B cell (primary cell): ENCODE measurements around the gene SH3BGR. TPM values are rescaled to one million over a fixed set of nuclear protein-coding genes. Genes with fewer than 3 reads are reported as not detected.

Experiments used
- ATAC-seq: fragments of 200-7000 bp; cut with Tn5 transposase; one replicate; pipeline ENCODE4 v1.10.0; 2021; ENCODE audit warnings: low read depth, mild to moderate bottlenecking, moderate number of reproducible peaks, moderate library complexity
- CTCF ChIA-PET: fragments of 350-600 bp; sonication (Branson Sonifier 250); formaldehyde crosslinking; loops from one replicate; lab custom pipeline; 2021; ENCODE audit warnings: antibody characterized with exemption, inconsistent platforms; lab: Charles Lee
- POLR2A ChIA-PET: fragments of 350-600 bp; sonication (Branson Sonifier 250); formaldehyde crosslinking; loops from one replicate; lab custom pipeline; 2021; ENCODE audit warnings: antibody characterized with exemption; lab: Charles Lee
- DNase-seq: peaks from one replicate; pipeline ENCODE4 v3.0.0; 2013
- H2AFZ ChIP-seq: 2 replicates; pipeline ENCODE4 v1.6.1; 2012; ENCODE audit warnings: mild to moderate bottlenecking, low read depth, low read length; ENCODE audit not compliant: insufficient read depth, poor library complexity, severe bottlenecking
- H3K27ac ChIP-seq, 2 donors: 1 replicate in 1 of 2; 2 replicates in 1 of 2; pipeline ENCODE4 v1.5.1; 2012 to 2013; ENCODE audit warnings: low read length in 2 of 2, mild to moderate bottlenecking in 2 of 2, moderate library complexity in 1 of 2
- H3K27me3 ChIP-seq, 4 experiments: fragments of 200-600 bp in 1 of 4; sonication (generic) in 1 of 4; replicated peaks in 1 of 4; 1 replicate in 2 of 4; 2 replicates in 2 of 4; pipeline versions ENCODE4 v1.6.1 to v1.7.0; 2013 to 2016; ENCODE audit warnings: low read length in 3 of 4, mild to moderate bottlenecking in 2 of 4, mixed read lengths in 1 of 4, moderate library complexity in 1 of 4; ENCODE audit not compliant: insufficient read depth in 4 of 4, control insufficient read depth in 3 of 4; ENCODE audit errors: control extremely low read depth in 1 of 4
- H3K36me3 ChIP-seq, 2 experiments: replicated peaks in 1 of 2; 1 replicate in 1 of 2; 2 replicates in 1 of 2; pipeline versions ENCODE4 v1.6.1 to v1.7.1; 2013; ENCODE audit warnings: low read length in 1 of 2; ENCODE audit not compliant: insufficient read depth in 2 of 2, control insufficient read depth in 1 of 2; ENCODE audit errors: control extremely low read depth in 1 of 2, extremely low read depth in 1 of 2
- H3K4me1 ChIP-seq, 2 donors: fragments of 200-600 bp in 1 of 2; sonication (generic) in 1 of 2; 1 replicate in 1 of 2; 2 replicates in 1 of 2; pipeline versions ENCODE4 v1.5.1 to v1.6.1; 2013 to 2017; ENCODE audit warnings: low read length in 2 of 2; ENCODE audit not compliant: control insufficient read depth in 2 of 2, insufficient read depth in 2 of 2
- H3K4me2 ChIP-seq: replicated peaks from 2 replicates; pipeline ENCODE3; 2012; ENCODE audit warnings: mild to moderate bottlenecking, low read depth, low read length; ENCODE audit not compliant: poor library complexity, severe bottlenecking
- H3K4me3 ChIP-seq, 5 experiments: fragments of 200-600 bp in 1 of 5; sonication (generic) in 1 of 5; 1 replicate in 3 of 5; 2 replicates in 2 of 5; pipeline versions ENCODE4 v1.5.1 to v1.7.0; 2011 to 2016; ENCODE audit warnings: low read length in 4 of 5, mild to moderate bottlenecking in 4 of 5, low read depth in 2 of 5, control low read depth in 1 of 5, moderate library complexity in 1 of 5; ENCODE audit not compliant: insufficient read depth in 1 of 5; ENCODE audit errors: control extremely low read depth in 1 of 5, extremely low read depth in 1 of 5
- H3K79me2 ChIP-seq: fragments of 200-600 bp; sonication (generic); one replicate; pipeline ENCODE4 v1.6.0; 2016; ENCODE audit warnings: low read length; ENCODE audit not compliant: control insufficient read depth, insufficient read depth
- H3K9ac ChIP-seq: fragments of 200-600 bp; sonication (generic); 2 replicates; pipeline ENCODE4 v1.6.1; 2017; ENCODE audit warnings: mild to moderate bottlenecking, low read length, moderate library complexity
- H3K9me3 ChIP-seq, 3 donors: one replicate each; pipeline versions ENCODE4 v1.6.1 to v1.7.1; 2013; ENCODE audit warnings: low read length in 2 of 3; ENCODE audit not compliant: control insufficient read depth in 2 of 3, insufficient read depth in 1 of 3; ENCODE audit errors: control extremely low read depth in 1 of 3
- H4K20me1 ChIP-seq: 2 replicates; pipeline ENCODE4 v1.6.0; 2012; ENCODE audit warnings: mild to moderate bottlenecking, low read length; ENCODE audit not compliant: insufficient read depth, control insufficient read depth, poor library complexity, severe bottlenecking
- H3K27ac Mint-ChIP-seq: one replicate; pipeline ENCODE4 v1.8.0; 2021; ENCODE audit warnings: mixed read lengths
- H3K27me3 Mint-ChIP-seq: one replicate; pipeline ENCODE4 v1.8.0; 2021; ENCODE audit warnings: mixed read lengths
- H3K4me1 Mint-ChIP-seq: one replicate; pipeline ENCODE4 v1.8.0; 2021; ENCODE audit warnings: mixed read lengths
- H3K4me3 Mint-ChIP-seq: one replicate; pipeline ENCODE4 v1.8.0; 2021; ENCODE audit warnings: mixed read lengths
- H3K9me3 Mint-ChIP-seq: one replicate; pipeline ENCODE4 v1.8.0; 2022; ENCODE audit warnings: mixed read lengths; ENCODE audit not compliant: insufficient read depth
- CTCF ChIP-seq: fragments of 200-600 bp; IDR thresholded peaks from one replicate; pipeline ENCODE4 v1.8.0; 2022; ENCODE audit warnings: antibody characterized with exemption, mild to moderate bottlenecking
- EZH2 ChIP-seq: IDR thresholded peaks from 2 replicates; pipeline ENCODE4 v1.6.1; 2012; ENCODE audit warnings: borderline replicate concordance, low read depth, mild to moderate bottlenecking, moderate library complexity, low read length; ENCODE audit not compliant: insufficient read depth, poor library complexity, severe bottlenecking
- WGBS: methylation state at CpG from one replicate; pipeline ENCODE4 v1.1.5; 2013; ENCODE audit warnings: missing lambda C conversion rate; ENCODE audit not compliant: insufficient coverage; 5-methylcytosine and 5-hydroxymethylcytosine counted together
- intact Hi-C: fragments of 100-400 bp; cut with micrococcal nuclease; formaldehyde crosslinking; loops from one replicate; pipeline ENCODE4 v1.10.0; 2022
- polyA plus RNA-seq: library from polyadenylated mRNA; depleted of rRNA; stranded (reverse); fragments of >200 nt; gene quantifications from 2 replicates; pipeline ENCODE4 v1.2.3, GENCODE V29; 2012
- total RNA-seq, 2 donors: library from RNA; stranded (reverse); fragments of 120-200 nt in 1 of 2; gene quantifications; 1 replicate in 1 of 2; 2 replicates in 1 of 2; pipeline versions ENCODE4 v1.2.3 to v1.2.4, GENCODE V29; 2013 to 2022

SH3BGR gene
- total and polyA plus RNA-seq, 2 donors (not counting 1 experiment from before 2014, with no cell fraction given): 0.21 to 1.7 TPM

- no peaks in the 10 kb centered on the region for H3K79me2 ChIP-seq
- ChIA-PET POLR2A (no interaction called here), CTCF (no interaction called here)
- peaks cover 0 to 3% (median 0%) of the 10 kb centered on the region in 3 donors for H3K9me3 ChIP-seq
- no peaks in the 10 kb centered on the region for H3K27me3 ChIP-seq
- no peaks in the 10 kb centered on the region for H4K20me1 ChIP-seq
- Mint-ChIP-seq H3K4me3 (no peak overlapping the region), H3K27ac (no peak overlapping the region), H3K9me3 (peaks cover 2% of the 10 kb centered on the region), H3K27me3 (no peaks in the 10 kb centered on the region), H3K4me1 (no peaks in the 10 kb centered on the region)
- no peaks in the 10 kb centered on the region for H3K36me3 ChIP-seq
- no peak overlapping the region for H3K27ac ChIP-seq
- TF ChIP-seq EZH2 (no peak), CTCF (no peak)
- no peak overlapping the region for H2AFZ ChIP-seq
- DNase-seq (no peak), ATAC-seq (no peak)
- H3K4me1 ChIP-seq: no peaks in the 10 kb centered on the region
- no peak overlapping the region for H3K9ac ChIP-seq
- intact Hi-C loops: no loop called here
- no peak overlapping the region for H3K4me2 ChIP-seq
- H3K4me3 ChIP-seq: no peak overlapping the region
- 100% methylated on average over 1 of the region's 2 CpGs for WGBS
Measured at GRCh38 chr21:39561140-39561539, 109.4 kb downstream of the SH3BGR start.

GRCh38 chr21:39562791-39563770 lies 111.3 kb downstream of the SH3BGR start:
- Mint-ChIP-seq H3K4me1 (no peaks in the 10 kb centered on the region), H3K4me3 (no peak overlapping the region), H3K9me3 (peaks cover 2% of the 10 kb centered on the region), H3K27me3 (no peaks in the 10 kb centered on the region), H3K27ac (no peak overlapping the region)
- Histone ChIP-seq H3K36me3 (no peaks in the 10 kb centered on the region), H3K79me2 (no peaks in the 10 kb centered on the region), H4K20me1 (no peaks in the 10 kb centered on the region), H3K9me3 (peaks cover 0 to 3% (median 0%) of the 10 kb centered on the region in 3 donors), H3K4me2 (no peak overlapping the region), H3K27ac (no peak overlapping the region), H3K27me3 (no peaks in the 10 kb centered on the region), H3K4me1 (no peaks in the 10 kb centered on the region), H2AFZ (no peak overlapping the region), H3K9ac (no peak overlapping the region), H3K4me3 (no peak overlapping the region)
- CTCF ChIA-PET: no interaction called here
- TF ChIP-seq CTCF: no peak
- DNase-seq: no peak
- no peak for ATAC-seq
- POLR2A ChIA-PET: no interaction called here
- WGBS: 89% methylated on average over 10 of the region's 12 CpGs
- intact Hi-C loops: no loop called here
